Dendritic cell treated with granulocyte-macrophage colony-stimulating factor and Interleukin-4, amounts not matched to agents 40 ng/mL and 50 ng/mL, for 4 days (primary cell): ENCODE measurements around the gene SLC39A11.

Experiments used
- H3K27ac Mint-ChIP-seq: one replicate; pipeline ENCODE4 v1.8.0; 2022; ENCODE audit warnings: mild to moderate bottlenecking, mixed read lengths
- H3K27me3 Mint-ChIP-seq: one replicate; pipeline ENCODE4 v1.8.0; 2022; ENCODE audit warnings: mild to moderate bottlenecking, mixed read lengths
- H3K36me3 Mint-ChIP-seq: one replicate; pipeline ENCODE4 v1.8.0; 2022; ENCODE audit warnings: low read depth, mixed read lengths
- H3K4me1 Mint-ChIP-seq: one replicate; pipeline ENCODE4 v1.8.0; 2022; ENCODE audit warnings: low read depth, mixed read lengths
- H3K4me3 Mint-ChIP-seq: one replicate; pipeline ENCODE4 v1.8.0; 2022; ENCODE audit warnings: mild to moderate bottlenecking, moderate library complexity, mixed read lengths
- H3K9me3 Mint-ChIP-seq: one replicate; pipeline ENCODE4 v1.8.0; 2022; ENCODE audit warnings: mixed read lengths
- intact Hi-C: fragments of 100-400 bp; cut with micrococcal nuclease; formaldehyde crosslinking; loops from one replicate; pipeline ENCODE4 v1.15.0; 2022

The SLC39A11 gene

GRCh38 chr17:72934927-72935326 lies 157.6 kb downstream of the SLC39A11 start:
- Mint-ChIP-seq H3K4me3 (no peak overlapping the region), H3K27ac (no peak overlapping the region), H3K36me3 (peaks cover 27% of the 10 kb centered on the region), H3K9me3 (no peaks in the 10 kb centered on the region), H3K4me1 (peaks cover 7% of the 10 kb centered on the region), H3K27me3 (no peaks in the 10 kb centered on the region)
- intact Hi-C loops, result no loop called here

- intact Hi-C loops, result no loop called here
- Mint-ChIP-seq H3K27ac (no peak overlapping the region), H3K4me1 (peaks cover 7% of the 10 kb centered on the region), H3K4me3 (no peak overlapping the region), H3K9me3 (no peaks in the 10 kb centered on the region), H3K36me3 (peaks cover 22% of the 10 kb centered on the region), H3K27me3 (no peaks in the 10 kb centered on the region)
Measured at GRCh38 chr17:72931635-72932034, 160.9 kb downstream of the SLC39A11 start.

- intact Hi-C loops, result no loop called here
- H3K4me3 Mint-ChIP-seq, result no peak overlapping the region
- H3K4me1 Mint-ChIP-seq, result peaks cover 7% of the 10 kb centered on the region
- no peaks in the 10 kb centered on the region for H3K9me3 Mint-ChIP-seq
- no peak overlapping the region for H3K27ac Mint-ChIP-seq
- no peaks in the 10 kb centered on the region for H3K27me3 Mint-ChIP-seq
- H3K36me3 Mint-ChIP-seq, result peaks cover 19% of the 10 kb centered on the region
Measured at GRCh38 chr17:72931163-72931562, 161.3 kb downstream of the SLC39A11 start.

- no peak overlapping the region for H3K27ac Mint-ChIP-seq
- H3K36me3 Mint-ChIP-seq, result peaks cover 22% of the 10 kb centered on the region
- no peaks in the 10 kb centered on the region for H3K9me3 Mint-ChIP-seq
- H3K27me3 Mint-ChIP-seq, result no peaks in the 10 kb centered on the region
- H3K4me1 Mint-ChIP-seq, result peaks cover 7% of the 10 kb centered on the region
- intact Hi-C loops, result no loop called here
- no peak overlapping the region for H3K4me3 Mint-ChIP-seq
Measured at GRCh38 chr17:72930031-72930430, 162.5 kb downstream of the SLC39A11 start.

- intact Hi-C loops, result no loop called here
- peaks cover 7% of the 10 kb centered on the region for H3K4me1 Mint-ChIP-seq
- no peak overlapping the region for H3K27ac Mint-ChIP-seq
- no peak overlapping the region for H3K4me3 Mint-ChIP-seq
- no peaks in the 10 kb centered on the region for H3K27me3 Mint-ChIP-seq
- peaks cover 19% of the 10 kb centered on the region for H3K36me3 Mint-ChIP-seq
- no peaks in the 10 kb centered on the region for H3K9me3 Mint-ChIP-seq
Measured at GRCh38 chr17:72928454-72929136, 163.9 kb downstream of the SLC39A11 start.

GRCh38 chr17:72927760-72928159 lies 164.7 kb downstream of the SLC39A11 start:
- Mint-ChIP-seq H3K4me3 (no peak overlapping the region), H3K27ac (no peak overlapping the region), H3K4me1 (peaks cover 7% of the 10 kb centered on the region), H3K27me3 (no peaks in the 10 kb centered on the region), H3K9me3 (no peaks in the 10 kb centered on the region), H3K36me3 (peaks cover 27% of the 10 kb centered on the region)
- intact Hi-C loops, result no loop called here

GRCh38 chr17:72927146-72927545 lies 165.3 kb downstream of the SLC39A11 start:
- Mint-ChIP-seq H3K27ac (no peak overlapping the region), H3K9me3 (no peaks in the 10 kb centered on the region), H3K4me3 (no peak overlapping the region), H3K36me3 (peaks cover 27% of the 10 kb centered on the region), H3K4me1 (peaks cover 11% of the 10 kb centered on the region), H3K27me3 (no peaks in the 10 kb centered on the region)
- intact Hi-C loops, result no loop called here

GRCh38 chr17:72926171-72926570 lies 166.3 kb downstream of the SLC39A11 start:
- no peak overlapping the region for H3K4me3 Mint-ChIP-seq
- H3K27ac Mint-ChIP-seq, result no peak overlapping the region
- H3K4me1 Mint-ChIP-seq, result peaks cover 7% of the 10 kb centered on the region
- intact Hi-C loops, result no loop called here
- H3K27me3 Mint-ChIP-seq, result no peaks in the 10 kb centered on the region
- H3K36me3 Mint-ChIP-seq, result peaks cover 29% of the 10 kb centered on the region
- H3K9me3 Mint-ChIP-seq, result no peaks in the 10 kb centered on the region

GRCh38 chr17:72924196-72924595 lies 168.3 kb downstream of the SLC39A11 start:
- H3K36me3 Mint-ChIP-seq, result peaks cover 33% of the 10 kb centered on the region
- no peaks in the 10 kb centered on the region for H3K9me3 Mint-ChIP-seq
- no peaks in the 10 kb centered on the region for H3K27me3 Mint-ChIP-seq
- no peak overlapping the region for H3K27ac Mint-ChIP-seq
- H3K4me1 Mint-ChIP-seq, result peaks cover 7% of the 10 kb centered on the region
- intact Hi-C loops, result no loop called here
- no peak overlapping the region for H3K4me3 Mint-ChIP-seq

- Mint-ChIP-seq H3K4me3 (no peak overlapping the region), H3K27me3 (no peaks in the 10 kb centered on the region), H3K9me3 (no peaks in the 10 kb centered on the region), H3K4me1 (peaks cover 10% of the 10 kb centered on the region), H3K27ac (no peak overlapping the region), H3K36me3 (peaks cover 33% of the 10 kb centered on the region)
- intact Hi-C loops, result no loop called here
Measured at GRCh38 chr17:72922219-72922618, 170.3 kb downstream of the SLC39A11 start.

GRCh38 chr17:72921347-72922054 lies 171.0 kb downstream of the SLC39A11 start:
- peaks cover 12% of the 10 kb centered on the region for H3K4me1 Mint-ChIP-seq
- no peak overlapping the region for H3K4me3 Mint-ChIP-seq
- intact Hi-C loops, result no loop called here
- peaks cover 34% of the 10 kb centered on the region for H3K36me3 Mint-ChIP-seq
- H3K27me3 Mint-ChIP-seq, result no peaks in the 10 kb centered on the region
- H3K9me3 Mint-ChIP-seq, result no peaks in the 10 kb centered on the region
- no peak overlapping the region for H3K27ac Mint-ChIP-seq

GRCh38 chr17:72920513-72920912 lies 172.0 kb downstream of the SLC39A11 start:
- Mint-ChIP-seq H3K4me3 (no peak overlapping the region), H3K27me3 (no peaks in the 10 kb centered on the region)
- intact Hi-C loops, result no loop called here

GRCh38 chr17:72916991-72917390 lies 175.5 kb downstream of the SLC39A11 start:
- intact Hi-C loops, result no loop called here
- peaks cover 41% of the 10 kb centered on the region for H3K36me3 Mint-ChIP-seq
- no peak overlapping the region for H3K4me3 Mint-ChIP-seq
- H3K27ac Mint-ChIP-seq, result no peak overlapping the region
- H3K9me3 Mint-ChIP-seq, result no peaks in the 10 kb centered on the region
- peaks cover 12% of the 10 kb centered on the region for H3K4me1 Mint-ChIP-seq
- no peaks in the 10 kb centered on the region for H3K27me3 Mint-ChIP-seq

More at GRCh38 chr17:72920513-72920912, 172.0 kb downstream of the SLC39A11 start:
- Mint-ChIP-seq H3K27ac (no peak overlapping the region), H3K4me1 (peaks cover 18% of the 10 kb centered on the region), H3K36me3 (peaks cover 31% of the 10 kb centered on the region), H3K9me3 (no peaks in the 10 kb centered on the region)

- Mint-ChIP-seq H3K4me1 (peaks cover 10% of the 10 kb centered on the region), H3K27me3 (no peaks in the 10 kb centered on the region), H3K4me3 (no peak overlapping the region), H3K9me3 (no peaks in the 10 kb centered on the region), H3K27ac (no peak overlapping the region), H3K36me3 (peaks cover 46% of the 10 kb centered on the region)
- intact Hi-C loops, result no loop called here
Measured at GRCh38 chr17:72915625-72916081, 176.8 kb downstream of the SLC39A11 start.
